GM12865 (cell line): ENCODE measurements around the gene HACD3.
A peak's percentile ranks its signal among the peaks of the same experiment; 100 is the strongest.
"Not testable (repeated sequence)": the region's sequence is repeated elsewhere in the genome, so short reads cannot be mapped to it uniquely, and the experiment has no call there.

Experiments
- DNase-seq: peaks from one replicate; pipeline ENCODE4 v3.0.0; 2010; ENCODE audit warnings: low read depth
- H3K4me3 ChIP-seq: 2 replicates; pipeline ENCODE4 v1.5.1; 2011; ENCODE audit warnings: mild to moderate bottlenecking, low read depth, low read length, control low read depth
- CTCF ChIP-seq: IDR thresholded peaks from 2 replicates; pipeline ENCODE4 v1.5.1; 2011; ENCODE audit warnings: low read length, control low read depth, low read depth, inconsistent platforms; ENCODE audit not compliant: insufficient read depth; ENCODE audit errors: missing control alignments

The HACD3 gene

DNA sequence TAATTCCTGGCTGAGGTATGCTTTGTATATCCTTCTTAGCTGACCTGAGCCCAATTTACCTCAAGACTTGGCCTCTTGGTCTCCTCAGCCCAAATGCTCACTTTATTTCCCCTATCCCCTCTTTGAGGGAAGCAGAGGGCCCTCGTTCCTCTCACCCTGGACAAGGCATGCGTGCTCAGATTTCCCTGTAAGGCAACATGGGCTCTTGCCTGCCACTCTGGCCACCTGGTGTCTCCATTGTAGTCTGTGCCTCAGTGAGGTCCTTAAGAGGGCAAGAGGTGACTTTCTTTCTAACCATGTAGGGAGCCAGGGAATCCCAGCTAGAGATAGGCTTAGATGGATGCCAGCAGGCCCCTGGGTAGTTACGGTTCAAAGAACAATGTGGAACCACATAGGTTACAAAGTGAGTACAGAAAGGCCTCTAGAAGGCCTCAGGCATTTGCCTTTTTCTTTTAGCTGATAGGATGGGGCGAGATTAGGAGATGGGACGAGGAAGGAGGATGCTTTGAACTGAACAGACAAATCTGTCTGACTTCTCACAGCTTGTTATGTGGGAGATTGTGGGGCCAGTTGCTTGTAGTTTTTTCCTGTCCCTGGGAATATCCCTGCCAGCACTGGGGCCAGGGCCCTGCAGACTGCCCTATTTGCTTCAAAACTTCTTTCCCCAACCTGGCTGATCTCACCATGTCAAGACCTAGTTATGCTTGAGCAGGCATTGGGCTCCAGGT, 81.8 kb downstream of the HACD3 start:
- TF ChIP-seq CTCF = no peak
- peak; percentile 21 for DNase-seq
- peak overlapping the region; percentile 95 for H3K4me3 ChIP-seq

- TF ChIP-seq CTCF = no peak
- DNase-seq = no peak
- no peak overlapping the region for H3K4me3 ChIP-seq
Observed at GRCh38 chr15:65612616-65612946, 82.3 kb downstream of the HACD3 start.

DNA sequence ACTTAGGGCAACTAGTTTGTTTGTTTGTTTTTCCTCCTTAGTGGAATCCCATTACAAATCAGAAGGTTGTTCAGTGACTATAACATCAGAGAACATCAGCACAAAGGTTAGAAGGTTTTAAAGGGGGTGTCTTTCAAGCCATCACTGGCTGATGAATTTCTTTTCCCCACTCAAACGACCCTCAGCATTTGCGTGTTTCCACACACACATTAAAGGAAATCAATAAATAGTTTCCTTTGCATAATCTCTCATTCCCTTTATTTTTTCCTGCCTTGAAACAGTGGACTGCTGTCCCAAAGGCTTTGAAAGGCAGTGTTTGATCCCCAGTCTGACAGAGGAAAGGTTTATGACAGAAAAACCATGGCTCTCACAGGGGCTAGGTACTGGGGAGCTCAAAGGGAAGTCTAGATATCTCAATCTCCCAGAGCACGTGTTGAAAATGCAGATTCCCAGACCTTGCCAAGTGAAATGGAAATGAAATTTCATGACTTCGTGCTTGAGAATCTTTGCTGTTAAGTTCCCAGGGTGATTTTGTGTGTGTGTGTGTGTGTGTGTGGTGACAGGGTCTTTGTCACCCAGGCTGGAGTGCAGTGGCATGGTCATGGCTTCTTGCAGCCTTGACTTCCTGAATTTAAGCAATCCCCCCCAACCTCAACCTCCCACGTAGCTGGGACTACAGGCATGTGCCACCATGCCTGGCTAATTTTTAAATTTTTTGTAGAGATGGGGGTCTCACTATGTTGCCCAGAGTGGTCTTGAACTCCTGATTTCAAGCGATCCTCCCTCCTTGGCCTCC, 82.9 kb downstream of the HACD3 start:
- TF ChIP-seq CTCF = no peak
- DNase-seq = no peak
- H3K4me3 ChIP-seq = no peak overlapping the region

DNA sequence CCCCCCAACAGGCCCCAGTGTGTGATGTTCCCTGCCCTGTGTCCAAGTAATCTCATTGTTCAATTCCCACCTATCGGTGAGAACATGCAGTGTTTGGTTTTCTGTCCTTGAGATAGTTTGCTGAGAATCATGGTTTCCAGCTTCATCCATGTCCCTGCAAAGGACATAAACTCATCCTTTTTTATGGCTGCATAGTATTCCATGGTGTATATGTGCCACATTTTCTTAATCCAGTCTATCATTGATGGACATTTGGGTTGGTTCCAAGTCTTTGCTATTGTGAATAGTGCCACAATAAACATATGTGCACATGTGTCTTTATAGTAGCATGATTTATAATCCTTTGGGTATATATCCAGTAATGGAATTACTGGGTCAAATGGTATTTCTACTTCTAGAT, 85.6 kb downstream of the HACD3 start:
- not testable (repeated sequence) for DNase-seq, H3K4me3 ChIP-seq

- no peak overlapping the region for H3K4me3 ChIP-seq
- no peak for DNase-seq
- TF ChIP-seq CTCF = no peak
Observed at GRCh38 chr15:65618560-65619109, 88.4 kb downstream of the HACD3 start.

DNA sequence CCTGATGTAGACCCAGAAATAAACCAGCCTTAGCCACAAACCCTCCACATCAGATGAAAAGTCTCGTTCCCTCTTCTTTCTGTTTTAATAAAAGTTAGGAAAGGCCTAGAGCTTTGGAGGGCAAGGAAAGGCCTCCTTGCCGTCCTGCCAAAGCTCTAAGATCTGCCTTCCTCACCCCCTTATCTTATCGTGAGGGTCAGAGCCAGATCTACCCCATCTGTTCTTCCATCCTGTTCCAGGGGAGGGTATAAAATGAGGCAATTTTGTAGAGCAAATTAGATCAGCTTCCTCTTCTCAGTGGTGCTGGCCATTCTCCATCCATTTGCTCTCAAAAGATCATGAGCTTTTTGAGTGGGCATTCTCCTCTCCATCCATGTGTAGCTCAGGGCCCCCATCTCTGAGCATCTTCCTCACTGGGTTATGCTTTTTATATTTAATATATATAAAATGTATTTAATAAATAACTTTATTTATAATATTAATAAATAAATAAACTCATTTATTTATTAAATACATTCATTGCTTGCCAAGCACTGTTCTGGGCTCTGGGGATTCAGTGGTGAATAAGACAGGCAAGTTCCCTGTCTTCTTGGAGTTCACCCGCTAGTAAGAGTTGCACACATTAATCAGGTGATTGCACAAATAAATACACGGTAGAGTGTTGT, 89.5 kb downstream of the HACD3 start:
- DNase-seq = no peak
- no peak overlapping the region for H3K4me3 ChIP-seq
- no peak for TF ChIP-seq CTCF

- peak; percentile 11 for TF ChIP-seq CTCF
- H3K4me3 ChIP-seq = no peak overlapping the region
- DNase-seq = no peak
Observed at GRCh38 chr15:65620833-65621232, 90.6 kb downstream of the HACD3 start.
